Measurements from ENCODE around the gene ACP2.
"Not testable (repeated sequence)": the region's sequence is repeated elsewhere in the genome, so short reads cannot be mapped to it uniquely, and the experiment has no call there.

The ACP2 gene

DNA sequence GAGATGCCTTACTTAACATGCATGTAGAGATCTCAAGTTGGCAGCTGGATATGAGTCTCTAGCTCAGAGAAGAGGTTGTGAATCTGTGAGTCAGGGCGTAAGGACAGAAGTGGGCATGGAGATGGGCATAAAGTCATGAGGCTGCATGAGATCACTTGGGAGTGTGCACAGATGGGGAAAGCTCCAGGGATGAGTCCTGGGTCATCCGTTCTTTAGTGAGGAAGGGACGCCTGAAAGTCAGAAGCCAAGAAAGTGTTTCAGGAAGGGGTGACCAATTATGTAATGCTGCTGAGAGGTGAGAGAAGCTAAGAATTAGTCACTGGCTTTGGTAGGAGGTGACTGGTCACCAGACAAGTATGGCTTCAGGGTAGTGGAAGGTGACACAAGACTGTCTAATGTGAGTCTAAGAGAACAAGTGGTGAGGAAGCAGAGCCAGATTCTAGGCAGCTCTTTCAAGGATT lies 6.7 kb downstream of the ACP2 start:
- peak; percentile 91 to 96 for DNase-seq

- DNase-seq = no peak
These were observed 8.8 kb downstream of the ACP2 start for GRCh38 chr11:47239852-47240251.

- DNase-seq = no peak
These were observed 12.1 kb downstream of the ACP2 start for GRCh38 chr11:47236482-47236881.

GRCh38 chr11:47235163-47235562 lies 13.5 kb downstream of the ACP2 start:
- no peak for DNase-seq

DNA sequence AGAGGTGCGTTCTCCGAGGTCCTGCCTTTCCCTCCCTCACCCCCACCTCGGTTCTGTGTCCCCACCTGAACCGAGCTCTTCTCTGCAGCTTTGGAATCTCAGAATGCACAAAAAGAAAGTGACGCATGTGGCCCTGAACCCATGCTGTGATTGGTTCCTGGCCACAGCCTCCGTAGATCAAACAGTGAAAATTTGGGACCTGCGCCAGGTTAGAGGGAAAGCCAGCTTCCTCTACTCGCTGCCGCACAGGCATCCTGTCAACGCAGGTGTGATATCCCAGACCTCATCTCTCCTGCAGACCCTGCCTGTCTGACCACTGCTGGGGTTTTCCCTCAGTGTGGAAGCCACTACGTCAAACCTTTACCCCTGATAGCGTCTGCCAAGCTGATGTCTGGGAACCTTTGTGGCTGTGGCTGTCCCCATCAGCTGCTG lies 13.9 kb downstream of the ACP2 start:
- DNase-seq = no peak

DNA sequence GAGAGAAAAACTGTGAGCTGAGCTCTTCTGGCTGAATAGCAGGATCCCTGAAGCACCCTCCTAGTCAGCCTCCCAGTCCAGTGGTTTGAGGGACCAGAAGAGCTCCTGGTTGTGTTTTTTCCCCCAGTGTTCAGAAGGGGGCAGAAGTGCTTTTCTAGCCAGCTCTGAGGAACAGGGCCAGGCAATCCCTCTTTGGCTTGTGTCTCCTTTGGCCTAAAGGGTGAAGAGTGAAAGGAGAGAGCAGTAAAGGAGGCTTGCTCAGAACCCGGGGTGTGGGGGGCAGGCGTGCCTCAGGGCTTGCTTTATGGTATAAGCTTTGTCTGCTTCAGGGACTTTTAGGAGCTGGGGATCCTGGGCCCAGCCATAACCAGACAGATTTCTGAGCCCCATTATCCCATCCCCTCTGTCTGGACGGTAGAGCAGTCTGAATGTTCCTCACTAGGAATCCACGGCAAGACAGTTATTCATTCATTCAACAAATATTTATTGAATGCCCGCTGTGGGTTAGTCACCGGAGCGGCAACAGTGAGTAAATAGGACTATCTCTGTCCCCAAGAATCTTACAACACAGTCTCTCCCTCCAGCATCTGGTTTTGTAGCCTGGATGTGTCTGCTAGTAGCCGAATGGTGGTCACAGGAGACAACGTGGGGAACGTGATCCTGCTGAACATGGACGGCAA lies 14.5 kb downstream of the ACP2 start:
- peak; percentile 55 to 70 for DNase-seq

DNA sequence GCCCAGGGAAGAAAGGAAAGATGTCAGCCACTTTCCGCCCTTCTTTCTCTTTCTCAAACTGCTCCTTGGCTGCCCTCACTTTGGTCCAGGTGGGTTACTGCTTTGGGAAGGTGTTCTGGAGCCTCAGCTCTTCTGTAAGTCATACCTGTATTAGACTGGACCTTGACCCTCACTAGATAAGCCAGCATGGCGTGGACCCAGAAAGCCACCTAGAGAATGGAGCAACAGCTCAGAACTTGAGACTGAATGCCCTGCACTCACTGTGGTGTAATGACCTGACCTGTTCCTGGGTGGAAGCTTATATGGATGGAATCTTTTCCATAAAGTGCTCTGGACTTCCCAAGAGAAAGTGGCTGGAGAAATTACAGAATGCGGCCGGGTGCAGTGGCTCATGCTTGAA lies 15.6 kb downstream of the ACP2 start:
- DNase-seq = no peak

- DNase-seq = no peak
These were observed 19.5 kb downstream of the ACP2 start for GRCh38 chr11:47229161-47229560.

DNA sequence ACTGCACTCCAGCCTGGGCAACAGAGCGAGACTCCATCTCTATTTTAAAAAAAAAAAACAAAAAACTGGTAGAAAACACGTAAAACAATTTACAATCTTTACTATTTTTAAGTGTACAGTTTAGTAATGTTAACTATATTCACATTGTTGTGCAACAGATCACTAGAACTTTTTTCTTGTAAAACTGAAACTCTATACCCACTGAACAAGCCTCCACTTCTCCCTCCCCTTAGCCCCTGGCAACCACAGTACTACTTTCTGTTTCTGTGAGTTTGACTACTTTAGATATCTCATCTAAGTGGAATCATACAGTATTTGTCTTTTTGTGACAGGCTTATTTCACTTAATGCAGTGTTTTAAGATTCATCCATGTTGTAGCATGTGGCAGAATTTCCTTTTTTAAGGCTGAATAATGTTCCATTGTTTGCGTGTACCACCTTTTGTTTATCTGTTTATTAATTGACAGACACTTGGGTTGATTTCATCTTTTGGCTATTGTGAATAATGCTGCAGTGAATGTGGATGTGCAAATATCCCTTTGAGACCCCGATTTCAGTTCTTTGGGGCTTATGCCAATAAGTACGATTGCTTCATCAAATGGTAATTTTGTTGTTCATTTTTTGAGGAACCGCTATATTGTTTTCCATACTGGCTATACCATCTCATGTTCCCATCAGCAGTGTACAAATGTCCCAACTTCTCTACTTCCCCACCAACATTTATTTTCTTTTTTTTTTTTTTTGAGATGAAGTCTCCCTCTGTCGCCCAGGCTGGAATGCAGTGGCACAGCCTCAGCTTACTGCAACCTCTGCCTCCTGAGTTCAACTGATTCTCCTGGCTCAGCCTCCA lies 22.8 kb downstream of the ACP2 start:
- DNase-seq = peak; percentile 24 to 50

- no peak for DNase-seq
These were observed 25.9 kb downstream of the ACP2 start for GRCh38 chr11:47222696-47223095.

DNA sequence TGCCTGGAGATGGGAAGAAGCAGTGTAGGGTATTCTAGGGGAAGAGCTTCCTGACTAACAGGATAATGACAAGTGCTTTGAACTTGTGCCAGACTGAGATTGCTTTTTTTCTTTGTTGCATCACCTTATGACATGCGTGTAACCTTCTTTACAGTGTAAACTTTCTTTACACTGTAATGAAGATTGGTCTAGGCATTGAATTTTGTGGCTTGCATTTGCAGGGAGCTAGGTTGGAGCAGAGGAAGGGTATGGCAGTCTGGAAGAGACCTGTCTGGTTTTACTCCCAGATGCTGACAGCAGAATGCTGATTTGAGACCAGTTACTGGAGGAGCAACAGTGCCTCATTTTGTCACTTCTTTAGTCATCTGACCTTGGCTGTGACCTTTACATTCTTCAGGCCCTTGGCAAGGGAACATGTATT lies 28.2 kb downstream of the ACP2 start:
- no peak for DNase-seq

- peak in 1 of 2 donors; percentile 24 for DNase-seq
These were observed 32.4 kb downstream of the ACP2 start for GRCh38 chr11:47216121-47216798.

DNA sequence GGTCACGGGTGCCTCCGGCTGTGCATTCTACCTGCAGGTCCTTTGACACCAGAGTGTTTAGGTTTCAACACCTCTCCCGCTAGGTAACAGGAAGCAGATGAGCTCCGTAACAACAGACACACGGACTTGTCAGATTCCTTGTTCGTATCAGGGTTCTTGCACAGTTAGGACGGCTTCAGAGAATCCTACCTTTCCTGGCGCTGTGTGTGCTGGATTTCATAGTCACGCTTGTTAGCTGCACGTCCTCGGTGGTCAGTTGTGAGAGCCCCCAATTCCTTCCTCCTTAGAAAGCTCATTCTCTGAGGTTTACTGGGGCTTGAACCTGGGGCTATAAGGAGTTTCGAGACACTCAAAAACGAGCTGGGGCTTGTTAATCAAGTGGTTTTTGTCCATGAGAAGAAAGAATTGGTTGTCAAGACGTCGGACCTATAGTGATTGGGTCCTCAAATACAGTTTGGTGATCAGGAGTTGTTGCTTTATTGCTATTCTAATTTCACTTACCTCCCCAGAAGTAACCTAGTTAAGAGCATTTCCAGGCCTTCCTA lies 33.2 kb downstream of the ACP2 start:
- DNase-seq = no peak

DNA sequence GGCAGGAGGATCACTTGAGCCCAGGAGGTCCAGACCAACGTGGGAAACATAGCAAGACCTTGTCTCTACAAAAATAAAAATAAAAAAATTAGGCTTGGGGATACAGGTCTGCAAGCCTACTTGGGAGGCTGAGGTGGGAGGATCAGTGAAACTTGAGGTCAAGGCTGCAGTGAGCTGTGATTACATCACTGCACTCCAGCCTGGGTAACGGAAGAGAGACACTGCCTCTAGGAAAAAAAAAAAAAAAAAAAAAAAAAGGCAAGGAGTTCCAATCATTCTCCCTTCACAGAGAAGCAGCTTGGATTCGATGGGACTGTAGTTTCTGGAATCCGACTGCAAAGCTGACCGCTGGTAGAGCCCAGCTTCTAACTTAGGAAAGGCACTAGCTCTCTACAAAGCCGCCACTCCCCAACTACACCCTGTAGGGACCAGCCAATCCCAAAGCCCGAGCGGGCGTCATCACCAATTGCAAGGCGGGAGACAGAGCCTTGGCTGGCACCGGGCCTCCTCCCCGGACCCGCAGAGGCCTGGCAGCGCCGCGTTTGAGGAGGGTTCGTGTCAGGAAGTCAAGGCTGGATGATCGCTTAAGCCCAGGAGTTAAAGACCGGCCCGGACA lies 34.6 kb downstream of the ACP2 start:
- DNase-seq = peak; percentile 93 to 94

- DNase-seq = no peak
These were observed 35.7 kb downstream of the ACP2 start for GRCh38 chr11:47212938-47213337.

DNA sequence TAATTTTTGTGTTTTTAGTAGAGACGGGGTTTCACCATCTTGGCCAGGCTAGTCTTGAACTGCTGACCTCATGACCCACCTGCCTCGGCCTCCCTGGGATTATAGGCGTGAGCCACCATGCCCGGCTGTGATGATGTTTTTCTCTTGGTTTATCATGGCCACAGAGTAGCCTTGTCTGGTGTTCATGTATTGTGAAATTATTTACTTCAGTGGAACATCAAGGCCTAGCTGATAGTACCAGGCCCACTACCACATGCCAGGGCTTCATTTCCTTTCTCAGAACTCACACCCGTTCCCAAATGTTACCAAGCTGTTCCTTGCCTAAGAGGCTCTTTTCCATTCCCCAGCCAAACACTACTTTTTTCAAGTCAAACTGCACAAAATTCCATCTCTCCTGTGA lies 40.0 kb downstream of the ACP2 start:
- no peak for DNase-seq

DNA sequence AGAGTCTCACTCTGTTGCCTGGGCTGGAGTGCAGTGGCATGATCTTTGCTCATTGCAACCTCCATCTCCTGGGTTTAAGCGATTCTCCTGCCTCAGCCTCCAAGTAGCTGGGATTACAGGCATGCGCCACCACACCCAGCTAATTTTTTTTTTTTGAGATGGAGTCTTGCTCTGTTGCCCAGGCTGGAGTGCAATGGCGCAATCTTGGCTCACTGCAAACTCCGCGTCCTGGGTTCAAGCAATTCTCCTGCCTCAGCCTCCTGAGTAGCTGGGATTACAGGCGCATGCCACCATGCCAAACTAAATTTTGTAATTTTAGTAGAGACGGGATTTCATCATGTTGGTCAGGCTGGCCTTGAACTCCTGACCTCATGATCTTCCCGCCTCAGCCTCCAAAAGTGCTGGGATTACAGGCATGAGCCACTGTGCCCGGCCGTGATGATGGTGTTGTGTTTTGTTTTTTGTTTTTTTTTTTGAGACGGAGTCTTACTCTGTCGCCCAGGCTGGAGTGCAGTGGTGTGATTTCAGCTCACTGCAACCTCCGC lies 40.5 kb downstream of the ACP2 start:
- not testable (repeated sequence) for DNase-seq

DNA sequence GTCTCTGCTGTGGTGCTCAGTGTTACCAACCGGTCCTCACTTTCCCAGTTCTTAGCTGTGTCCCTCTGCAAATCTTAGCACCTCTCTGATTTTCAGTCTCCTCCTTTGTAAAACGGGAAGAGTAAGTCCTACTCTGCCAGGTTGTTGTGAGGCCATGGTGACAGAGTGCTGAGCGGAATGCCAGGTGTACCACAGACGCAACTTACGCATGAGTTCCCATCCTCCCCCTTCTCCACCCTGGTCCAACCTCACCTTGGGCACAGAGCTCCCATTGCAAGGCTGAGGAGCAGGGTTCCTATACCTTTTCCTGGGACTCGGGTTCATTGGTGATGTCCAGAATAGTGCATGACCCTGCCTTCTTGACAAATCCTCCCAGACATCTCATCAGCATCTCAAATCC lies 41.2 kb downstream of the ACP2 start:
- no peak for DNase-seq

- not testable (repeated sequence) for DNase-seq
These were observed 42.0 kb downstream of the ACP2 start for GRCh38 chr11:47206577-47206976.

GRCh38 chr11:47204637-47204989 lies 44.0 kb downstream of the ACP2 start:
- DNase-seq = peak in 1 of 2 donors; percentile 18

- no peak for DNase-seq
These were observed 46.0 kb downstream of the ACP2 start for GRCh38 chr11:47202576-47202975.

GRCh38 chr11:47201015-47201414 lies 47.6 kb downstream of the ACP2 start:
- no peak for DNase-seq
